ENCODE results near the gene RAC2. TPM values are rescaled to one million over a fixed set of nuclear protein-coding genes. Genes with fewer than 3 reads are reported as not detected.

Gene RAC2
- total RNA-seq, 1 donor from 2014 or later: 46.4 TPM

- DNase-seq (ENCODE audit: low spot score): no peak
Observed at GRCh38 chr22:37221424-37222333, 22.4 kb downstream of the RAC2 start.

- no peak for DNase-seq (ENCODE audit: low spot score)
Observed at GRCh38 chr22:37220543-37220981, 23.5 kb downstream of the RAC2 start.

- no peak for DNase-seq (ENCODE audit: low spot score)
Observed at GRCh38 chr22:37219533-37219932, 24.5 kb downstream of the RAC2 start.

- DNase-seq (ENCODE audit: low spot score): no peak
Observed at GRCh38 chr22:37218771-37219411, 25.2 kb downstream of the RAC2 start.

- DNase-seq (ENCODE audit: low spot score): no peak
Observed at GRCh38 chr22:37218399-37218770, 25.7 kb downstream of the RAC2 start.

GRCh38 chr22:37215890-37216289 lies 28.2 kb downstream of the RAC2 start:
- DNase-seq (ENCODE audit: low spot score): no peak

- no peak for DNase-seq (ENCODE audit: low spot score)
Observed at GRCh38 chr22:37214731-37215030, 29.4 kb downstream of the RAC2 start.

- no peak for DNase-seq (ENCODE audit: low spot score)
Observed at GRCh38 chr22:37213941-37214730, 29.9 kb downstream of the RAC2 start.

- no peak for DNase-seq (ENCODE audit: low spot score)
Observed at GRCh38 chr22:37213218-37213855, 30.7 kb downstream of the RAC2 start.

- DNase-seq (ENCODE audit: low spot score): no peak
Observed at GRCh38 chr22:37212174-37212906, 31.7 kb downstream of the RAC2 start, which contains the start of gene SSTR3. Gene SSTR3 (minus strand): TSS chr22:37212477. CDS start chr22:37207803, 4,674 bp downstream.

- DNase-seq (ENCODE audit: low spot score): no peak
Observed at GRCh38 chr22:37211866-37212173, 32.2 kb downstream of the RAC2 start.

GRCh38 chr22:37211075-37211865 lies 32.8 kb downstream of the RAC2 start:
- DNase-seq (ENCODE audit: low spot score): no peak

GRCh38 chr22:37210041-37210803 lies 33.8 kb downstream of the RAC2 start:
- DNase-seq (ENCODE audit: low spot score): no peak

- no peak for DNase-seq (ENCODE audit: low spot score)
Observed at GRCh38 chr22:37209140-37209845, 34.8 kb downstream of the RAC2 start.

GRCh38 chr22:37208401-37209139 lies 35.5 kb downstream of the RAC2 start:
- DNase-seq (ENCODE audit: low spot score): no peak

GRCh38 chr22:37207981-37208380 lies 36.1 kb downstream of the RAC2 start:
- DNase-seq (ENCODE audit: low spot score): no peak

- DNase-seq (ENCODE audit: low spot score): no peak
Observed at GRCh38 chr22:37206841-37207821, 36.9 kb downstream of the RAC2 start.

Measured in mucosa of gallbladder (tissue), 1 donor.